Sigmoid colon (tissue), 3 donors: ENCODE results near the gene SLC25A19.

Source experiments
- CTCF ChIP-seq, 4 experiments: fragments of 450-650 bp in 3 of 4; fragments of 200-600 bp in 1 of 4; IDR thresholded peaks; one replicate each; pipeline ENCODE4 v1.5.1; 2016 to 2019; ENCODE audit warnings: antibody characterized with exemption in 4 of 4, mild to moderate bottlenecking in 3 of 4, moderate library complexity in 2 of 4
- POLR2A ChIP-seq, 2 donors: fragments of 450-650 bp; IDR thresholded peaks; one replicate each; pipeline ENCODE4 v1.6.1; 2016; ENCODE audit warnings: antibody characterized with exemption in 2 of 2, mild to moderate bottlenecking in 2 of 2, moderate library complexity in 2 of 2

GRCh38 chr17:75228847-75229246 lies 60.4 kb downstream of the SLC25A19 start:
- TF ChIP-seq CTCF (IDR thresholded peaks at IDR 0.05) (no peak), POLR2A (IDR thresholded peaks at IDR 0.05) (no peak)
